Measurements from ENCODE around the gene AKNA. TPM values are rescaled to one million over a fixed set of nuclear protein-coding genes. Genes with fewer than 3 reads are reported as not detected.

AKNA gene
- total RNA-seq, 2 donors from 2014 or later, result 12.2 to 15.4 TPM

- H3K27ac Mint-ChIP-seq, result no peak overlapping the region
- H3K27ac ChIP-seq (ENCODE audit: low read depth, low read length), result no peak overlapping the region
- peaks cover 14% of the 10 kb centered on the region for H3K4me1 ChIP-seq (ENCODE audit: control insufficient read depth, insufficient read depth, low read length)
- no peaks in the 10 kb centered on the region for H3K36me3 ChIP-seq (ENCODE audit: control insufficient read depth, insufficient read depth, low read length)
- H3K4me1 Mint-ChIP-seq, result peaks cover 39% of the 10 kb centered on the region
- H3K9me3 ChIP-seq (ENCODE audit: control insufficient read depth, low read length), result no peaks in the 10 kb centered on the region
- peaks cover 1% of the 10 kb centered on the region for H3K27me3 Mint-ChIP-seq (ENCODE audit: insufficient read depth)
- H3K9me3 Mint-ChIP-seq, result no peaks in the 10 kb centered on the region
- TF ChIP-seq CTCF (conservative IDR thresholded peaks at IDR 0.05), result no peak
- DNase-seq, result no peak
- WGBS, 2 experiments (ENCODE audit: insufficient coverage in 1 of 2, insufficient read length in 1 of 2), result 86 to 87% methylated on average over 6 to 7 of the region's 7 CpGs
- H3K9ac ChIP-seq (ENCODE audit: extremely low read depth, low read length, poor library complexity, severe bottlenecking), result no peak overlapping the region
- peaks cover 15% of the 10 kb centered on the region for H3K27me3 ChIP-seq (ENCODE audit: control insufficient read depth, insufficient read depth, low read length, poor library complexity, severe bottlenecking)
- H3K36me3 Mint-ChIP-seq (ENCODE audit: low read depth), result peaks cover 3% of the 10 kb centered on the region
- H3K4me3 ChIP-seq (ENCODE audit: low read length), result no peak overlapping the region
- no peak overlapping the region for H3K4me3 Mint-ChIP-seq
Observed at GRCh38 chr9:114384836-114385396, 2.9 kb downstream of the AKNA start.

GRCh38 chr9:114384341-114384740 is 3.4 kb downstream of the AKNA start:
- no peak for TF ChIP-seq CTCF (conservative IDR thresholded peaks at IDR 0.05)
- no peak for DNase-seq
- Mint-ChIP-seq H3K4me3 (no peak overlapping the region), H3K27ac (no peak overlapping the region), H3K9me3 (no peaks in the 10 kb centered on the region), H3K4me1 (peaks cover 37% of the 10 kb centered on the region), H3K27me3 (ENCODE audit: insufficient read depth) (no peaks in the 10 kb centered on the region), H3K36me3 (ENCODE audit: low read depth) (peaks cover 3% of the 10 kb centered on the region)
- H3K9ac ChIP-seq (ENCODE audit: extremely low read depth, low read length, poor library complexity, severe bottlenecking), result no peak overlapping the region
- no peaks in the 10 kb centered on the region for H3K9me3 ChIP-seq (ENCODE audit: control insufficient read depth, low read length)
- peaks cover 10% of the 10 kb centered on the region for H3K27me3 ChIP-seq (ENCODE audit: control insufficient read depth, insufficient read depth, low read length, poor library complexity, severe bottlenecking)
- H3K36me3 ChIP-seq (ENCODE audit: control insufficient read depth, insufficient read depth, low read length), result no peaks in the 10 kb centered on the region
- H3K4me3 ChIP-seq (ENCODE audit: low read length), result no peak overlapping the region
- H3K4me1 ChIP-seq (ENCODE audit: control insufficient read depth, insufficient read depth, low read length), result peaks cover 14% of the 10 kb centered on the region
- no peak overlapping the region for H3K27ac ChIP-seq (ENCODE audit: low read depth, low read length)
- WGBS, 2 experiments (ENCODE audit: insufficient coverage in 1 of 2, insufficient read length in 1 of 2), result no CpG with 5 or more reads among the region's 1 CpG

- H3K9ac ChIP-seq (ENCODE audit: extremely low read depth, low read length, poor library complexity, severe bottlenecking), result no peak overlapping the region
- no peak for TF ChIP-seq CTCF (conservative IDR thresholded peaks at IDR 0.05)
- Mint-ChIP-seq H3K27ac (no peak overlapping the region), H3K9me3 (no peaks in the 10 kb centered on the region), H3K27me3 (ENCODE audit: insufficient read depth) (no peaks in the 10 kb centered on the region), H3K36me3 (ENCODE audit: low read depth) (peaks cover 3% of the 10 kb centered on the region), H3K4me3 (no peak overlapping the region), H3K4me1 (peaks cover 31% of the 10 kb centered on the region)
- no peak overlapping the region for H3K4me3 ChIP-seq (ENCODE audit: low read length)
- no peaks in the 10 kb centered on the region for H3K36me3 ChIP-seq (ENCODE audit: control insufficient read depth, insufficient read depth, low read length)
- peaks cover 14% of the 10 kb centered on the region for H3K4me1 ChIP-seq (ENCODE audit: control insufficient read depth, insufficient read depth, low read length)
- peaks cover 4% of the 10 kb centered on the region for H3K27me3 ChIP-seq (ENCODE audit: control insufficient read depth, insufficient read depth, low read length, poor library complexity, severe bottlenecking)
- H3K9me3 ChIP-seq (ENCODE audit: control insufficient read depth, low read length), result no peaks in the 10 kb centered on the region
- peak overlapping the region; percentile 2 for H3K27ac ChIP-seq (ENCODE audit: low read depth, low read length)
- DNase-seq, result no peak
- WGBS, 2 experiments (ENCODE audit: insufficient coverage in 1 of 2, insufficient read length in 1 of 2), result 77 to 86% methylated on average over 4 to 8 of the region's 8 CpGs
Observed at GRCh38 chr9:114383521-114384231, 4.1 kb downstream of the AKNA start.
